Sigmoid colon (tissue), 7 donors: Measurements from ENCODE around the gene KCNIP3. TPM values are rescaled to one million over a fixed set of nuclear protein-coding genes. Genes with fewer than 3 reads are reported as not detected.

Experiments used
- DNase-seq: peaks from one replicate; pipeline ENCODE4 v3.0.0-alpha.2; 2019
- H3K27ac ChIP-seq, 4 donors: fragments of 200-600 bp; sonication (generic); one replicate each; pipeline ENCODE4 v1.5.1; 2016 to 2019; ENCODE audit warnings: mild to moderate bottlenecking in 1 of 4
- H3K27me3 ChIP-seq, 3 donors: fragments of 200-600 bp; sonication (generic); one replicate each; pipeline ENCODE4 v1.5.1; 2019; ENCODE audit warnings: mild to moderate bottlenecking in 1 of 3
- H3K36me3 ChIP-seq, 4 donors: fragments of 200-600 bp; sonication (generic); one replicate each; pipeline ENCODE4 v1.5.1; 2016 to 2019
- H3K4me1 ChIP-seq, 4 donors: fragments of 200-600 bp; sonication (generic); one replicate each; pipeline ENCODE4 v1.5.1; 2017 to 2019
- H3K4me3 ChIP-seq, 4 donors: fragments of 200-600 bp; sonication (generic); one replicate each; pipeline ENCODE4 v1.5.1; 2017 to 2019; ENCODE audit warnings: mild to moderate bottlenecking in 2 of 4, moderate library complexity in 1 of 4
- H3K9me3 ChIP-seq, 4 donors: fragments of 200-600 bp in 3 of 4; sonication (generic) in 3 of 4; one replicate each; pipeline versions ENCODE4 v1.5.1 to v1.6.1; 2013 to 2019
- CTCF ChIP-seq, 4 experiments: fragments of 450-650 bp in 3 of 4; fragments of 200-600 bp in 1 of 4; IDR thresholded peaks; one replicate each; pipeline ENCODE4 v1.5.1; 2016 to 2019; ENCODE audit warnings: antibody characterized with exemption in 4 of 4, mild to moderate bottlenecking in 3 of 4, moderate library complexity in 2 of 4
- EP300 ChIP-seq, 4 donors: sonication (generic); formaldehyde crosslinking; IDR thresholded peaks; one replicate each; pipeline ENCODE4 v1.6.1; 2017; ENCODE audit warnings: antibody characterized with exemption in 4 of 4
- POLR2A ChIP-seq, 2 donors: fragments of 450-650 bp; IDR thresholded peaks; one replicate each; pipeline ENCODE4 v1.6.1; 2016; ENCODE audit warnings: antibody characterized with exemption in 2 of 2, mild to moderate bottlenecking in 2 of 2, moderate library complexity in 2 of 2
- POLR2AphosphoS5 ChIP-seq, 4 donors: sonication (generic); formaldehyde crosslinking; IDR thresholded peaks; one replicate each; pipeline ENCODE4 v1.6.1; 2017; ENCODE audit warnings: antibody characterized with exemption in 4 of 4
- WGBS, 2 donors: extraction: QIAGEN DNeasy Blood & Tissue Kit; methylation state at CpG; one replicate each; pipeline ENCODE4 v1.1.7; 2013; 5-methylcytosine and 5-hydroxymethylcytosine counted together
- intact Hi-C: fragments of 100-400 bp; cut with DNase I; formaldehyde crosslinking; loops from one replicate; pipeline ENCODE4 v1.15.1; 2023
- polyA plus RNA-seq, 3 donors: library from polyadenylated mRNA; stranded (reverse); fragments of 200-250 nt; gene quantifications; one replicate each; pipeline ENCODE4 v1.2.3, GENCODE V29; 2013
- total RNA-seq, 4 donors: library from RNA; depleted of rRNA; stranded (reverse); fragments of >200 nt; gene quantifications; one replicate each; pipeline ENCODE4 v1.1.0, GENCODE V29; 2016
- donor health status: healthy with polysubstance abuse.
- donor health status: Bipolar disorder and iron deficiency.
- donor health status: healthy.

The KCNIP3 gene
- total and polyA plus RNA-seq, 7 donors: 1.8 to 23.8 (median 11.8) TPM

GRCh38 chr2:95307036-95307435, 9.9 kb downstream of the KCNIP3 start:
- intact Hi-C loops: no loop called here
- WGBS, 2 donors: 90 to 91% methylated on average over 5 of the region's 5 CpGs
- no peak for DNase-seq
- no peaks in the 10 kb centered on the region for H3K9me3 ChIP-seq
- no peak overlapping the region for H3K27ac ChIP-seq
- TF ChIP-seq POLR2A (IDR thresholded peaks at IDR 0.05): no peak
- no peak for TF ChIP-seq EP300 (IDR thresholded peaks at IDR 0.05)
- no peak for TF ChIP-seq CTCF (IDR thresholded peaks at IDR 0.05)
- no peak for TF ChIP-seq POLR2AphosphoS5 (IDR thresholded peaks at IDR 0.05)
- H3K36me3 ChIP-seq: no peaks in the 10 kb centered on the region
- H3K4me3 ChIP-seq: no peak overlapping the region
- no peaks in the 10 kb centered on the region for H3K4me1 ChIP-seq
- H3K27me3 ChIP-seq: peaks cover 0 to 16% (median 9%) of the 10 kb centered on the region in 3 donors

GRCh38 chr2:95307878-95308277, 10.7 kb downstream of the KCNIP3 start:
- Histone ChIP-seq H3K4me1 (no peaks in the 10 kb centered on the region), H3K27me3 (peaks cover 0 to 8% (median 6%) of the 10 kb centered on the region in 3 donors), H3K9me3 (no peaks in the 10 kb centered on the region), H3K4me3 (no peak overlapping the region), H3K27ac (no peak overlapping the region), H3K36me3 (no peaks in the 10 kb centered on the region)
- 81 to 82% methylated on average over 8 of the region's 8 CpGs for WGBS, 2 donors
- no peak for DNase-seq
- TF ChIP-seq POLR2AphosphoS5 (IDR thresholded peaks at IDR 0.05) (no peak), EP300 (IDR thresholded peaks at IDR 0.05) (no peak), POLR2A (IDR thresholded peaks at IDR 0.05) (no peak), CTCF (IDR thresholded peaks at IDR 0.05) (no peak)
- intact Hi-C loops: no loop called here

GRCh38 chr2:95308426-95308990, 11.4 kb downstream of the KCNIP3 start:
- H3K36me3 ChIP-seq: no peaks in the 10 kb centered on the region
- H3K27me3 ChIP-seq: peaks cover 0 to 2% (median 0%) of the 10 kb centered on the region in 3 donors
- TF ChIP-seq CTCF (IDR thresholded peaks at IDR 0.05) (no peak), POLR2A (IDR thresholded peaks at IDR 0.05) (no peak), EP300 (IDR thresholded peaks at IDR 0.05) (no peak), POLR2AphosphoS5 (IDR thresholded peaks at IDR 0.05) (no peak)
- no peaks in the 10 kb centered on the region for H3K4me1 ChIP-seq
- no peak overlapping the region for H3K4me3 ChIP-seq
- WGBS, 2 donors: 60 to 83% methylated on average over 12 of the region's 12 CpGs
- H3K9me3 ChIP-seq: no peaks in the 10 kb centered on the region
- intact Hi-C loops: no loop called here
- DNase-seq: no peak
- no peak overlapping the region for H3K27ac ChIP-seq

- intact Hi-C loops: no loop called here
- Histone ChIP-seq H3K27ac (no peak overlapping the region), H3K27me3 (no peaks in the 10 kb centered on the region), H3K4me3 (no peak overlapping the region), H3K9me3 (no peaks in the 10 kb centered on the region), H3K4me1 (no peaks in the 10 kb centered on the region), H3K36me3 (no peaks in the 10 kb centered on the region)
- no peak for DNase-seq
- WGBS, 2 donors: 42 to 75% methylated on average over 8 of the region's 8 CpGs
- TF ChIP-seq POLR2AphosphoS5 (IDR thresholded peaks at IDR 0.05) (no peak), EP300 (IDR thresholded peaks at IDR 0.05) (no peak), POLR2A (IDR thresholded peaks at IDR 0.05) (no peak), CTCF (IDR thresholded peaks at IDR 0.05) (no peak)
Observed at GRCh38 chr2:95309599-95309998, 12.5 kb downstream of the KCNIP3 start.

- H3K27ac ChIP-seq: no peak overlapping the region
- no peaks in the 10 kb centered on the region for H3K36me3 ChIP-seq
- WGBS, 2 donors: 59 to 78% methylated on average over 8 of the region's 8 CpGs
- H3K4me1 ChIP-seq: no peaks in the 10 kb centered on the region
- H3K4me3 ChIP-seq: no peak overlapping the region
- no peaks in the 10 kb centered on the region for H3K27me3 ChIP-seq
- no peak for DNase-seq
- TF ChIP-seq CTCF (IDR thresholded peaks at IDR 0.05): no peak
- no peak for TF ChIP-seq EP300 (IDR thresholded peaks at IDR 0.05)
- no peak for TF ChIP-seq POLR2A (IDR thresholded peaks at IDR 0.05)
- no peak for TF ChIP-seq POLR2AphosphoS5 (IDR thresholded peaks at IDR 0.05)
- intact Hi-C loops: loop anchor here (10.0 kb wide), 1 partner anchor 95 kb away; no protein-coding TSS in a partner anchor
- H3K9me3 ChIP-seq: no peaks in the 10 kb centered on the region
Observed at GRCh38 chr2:95310216-95310615, 13.1 kb downstream of the KCNIP3 start.
